Measurements from ENCODE around the gene C16orf90.
"Not testable (repeated sequence)": the region's sequence is repeated elsewhere in the genome, so short reads cannot be mapped to it uniquely, and the experiment has no call there.

Gene C16orf90

DNA sequence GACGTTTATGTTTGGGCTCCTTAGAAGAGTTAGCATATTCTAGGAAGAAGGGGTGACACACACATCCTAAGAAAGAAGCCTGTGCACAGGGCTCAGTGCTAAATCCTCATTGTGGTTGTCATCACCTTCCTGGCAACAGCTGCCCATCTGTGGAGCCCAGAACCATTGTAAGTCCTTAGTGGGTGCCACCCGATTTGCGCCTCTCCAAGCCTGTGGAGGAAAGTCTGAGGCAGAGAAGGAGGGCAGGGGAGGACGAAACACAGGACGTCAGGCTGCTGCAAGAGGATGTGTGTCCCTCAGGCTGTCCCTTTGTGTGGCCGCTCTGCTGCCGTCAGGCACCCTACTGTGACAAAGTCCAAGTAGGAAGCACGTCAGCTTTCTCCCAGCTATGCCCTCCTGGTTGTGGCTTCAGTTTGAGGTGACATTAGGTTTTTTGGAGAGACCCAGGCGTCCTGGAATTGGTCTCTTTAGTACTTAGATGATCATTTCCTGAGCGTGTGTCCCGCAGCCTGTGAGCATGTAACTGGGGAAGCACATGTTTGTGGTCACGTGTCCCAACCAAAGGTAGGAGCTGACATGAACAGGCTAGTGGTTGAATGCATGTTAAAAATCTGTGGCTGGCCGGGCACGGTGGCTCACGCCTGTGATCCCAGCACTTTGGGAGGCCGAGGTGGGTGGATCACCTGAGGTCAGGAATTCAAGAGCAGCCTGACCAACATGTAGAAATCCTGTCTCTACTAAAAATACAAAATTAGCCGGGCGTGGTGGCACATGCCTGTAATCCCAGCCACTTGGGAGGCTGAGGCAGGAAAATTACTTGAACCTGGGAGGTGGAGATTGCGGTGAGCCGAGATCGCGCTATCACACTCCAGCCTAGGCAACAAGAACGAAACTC lies 16.2 kb upstream of the C16orf90 start:
- no peak for DNase-seq

DNA sequence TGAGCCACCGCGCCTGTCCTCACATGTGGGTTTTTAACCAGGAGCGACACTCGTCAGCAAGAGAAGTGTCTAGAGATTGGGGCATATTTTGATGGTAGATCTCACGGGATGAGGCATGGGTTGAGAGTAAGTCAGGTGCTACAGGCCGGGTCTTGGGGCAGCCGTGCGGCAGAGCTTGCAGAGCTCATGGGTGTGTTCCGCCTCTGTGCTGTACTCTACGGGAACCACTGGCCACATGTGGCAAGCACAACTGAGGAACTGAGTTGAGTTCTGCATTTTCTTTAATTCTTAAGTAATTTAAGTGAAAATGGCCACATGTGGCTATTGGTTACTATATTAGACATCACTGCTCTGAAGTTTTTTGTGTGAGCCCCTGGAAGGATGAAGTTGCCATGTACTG lies 15.1 kb upstream of the C16orf90 start:
- no peak for DNase-seq

DNA sequence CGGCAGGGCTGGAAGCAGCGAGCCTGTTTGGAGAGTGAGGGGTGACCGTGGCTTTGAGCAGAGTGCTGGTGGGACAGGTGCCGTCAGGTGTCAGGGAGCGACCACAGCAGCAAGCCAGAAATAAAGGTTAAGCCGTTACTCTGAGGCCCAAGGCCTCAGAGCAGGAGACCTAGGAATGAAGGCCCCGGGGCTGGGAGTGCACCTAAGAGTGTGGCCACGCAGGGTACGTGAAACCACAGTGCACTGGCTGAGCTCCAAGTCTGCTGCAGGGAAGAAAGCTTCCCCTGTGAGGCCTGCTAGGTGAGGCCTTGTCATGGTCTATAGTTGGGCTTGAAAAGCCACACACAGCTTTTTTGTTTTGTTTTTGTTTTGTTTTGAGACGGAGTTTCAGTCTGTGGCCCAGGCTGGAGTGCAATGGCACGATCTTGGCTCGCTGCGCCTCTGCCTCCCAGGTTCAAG lies 14.2 kb upstream of the C16orf90 start:
- DNase-seq: no peak

DNA sequence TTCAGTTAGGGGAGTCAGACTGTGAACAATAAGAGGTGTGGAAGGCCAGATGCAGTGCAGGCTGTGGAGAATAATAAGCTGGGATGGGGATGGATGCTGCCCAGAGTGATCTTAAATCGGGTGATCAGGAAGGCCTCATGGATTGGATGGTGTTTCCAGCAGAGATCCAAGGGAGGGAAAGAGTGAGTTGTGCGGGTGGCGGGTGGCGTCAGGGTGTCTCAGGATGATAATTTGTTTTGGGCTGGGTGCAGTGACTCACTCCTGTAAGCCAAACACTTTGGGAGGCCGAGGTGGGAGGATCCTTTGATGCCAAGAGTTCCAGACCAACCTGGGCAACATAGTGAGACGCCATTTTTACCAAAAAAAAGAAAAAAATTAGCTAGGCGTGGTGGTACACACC lies 13.4 kb upstream of the C16orf90 start:
- DNase-seq: no peak

DNA sequence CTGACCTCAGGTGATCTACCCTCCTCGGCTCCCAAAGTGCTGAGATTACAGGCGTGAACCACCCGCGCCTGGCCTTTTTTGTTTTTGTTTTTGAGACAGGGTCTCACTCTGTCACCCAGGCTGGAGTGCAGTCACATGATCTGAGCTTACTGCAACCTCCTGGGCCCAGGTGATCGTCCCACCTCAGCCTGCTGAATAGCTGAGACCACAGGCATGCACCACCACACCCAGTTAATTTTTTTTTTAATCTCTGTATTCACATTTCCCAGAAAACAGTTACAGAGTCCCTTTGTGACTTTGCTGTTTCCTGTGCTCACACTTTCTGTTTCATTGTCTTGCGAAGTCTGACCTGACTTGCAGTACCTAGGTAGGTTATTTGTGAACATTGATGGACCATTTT lies 8.2 kb upstream of the C16orf90 start:
- no peak for DNase-seq

DNA sequence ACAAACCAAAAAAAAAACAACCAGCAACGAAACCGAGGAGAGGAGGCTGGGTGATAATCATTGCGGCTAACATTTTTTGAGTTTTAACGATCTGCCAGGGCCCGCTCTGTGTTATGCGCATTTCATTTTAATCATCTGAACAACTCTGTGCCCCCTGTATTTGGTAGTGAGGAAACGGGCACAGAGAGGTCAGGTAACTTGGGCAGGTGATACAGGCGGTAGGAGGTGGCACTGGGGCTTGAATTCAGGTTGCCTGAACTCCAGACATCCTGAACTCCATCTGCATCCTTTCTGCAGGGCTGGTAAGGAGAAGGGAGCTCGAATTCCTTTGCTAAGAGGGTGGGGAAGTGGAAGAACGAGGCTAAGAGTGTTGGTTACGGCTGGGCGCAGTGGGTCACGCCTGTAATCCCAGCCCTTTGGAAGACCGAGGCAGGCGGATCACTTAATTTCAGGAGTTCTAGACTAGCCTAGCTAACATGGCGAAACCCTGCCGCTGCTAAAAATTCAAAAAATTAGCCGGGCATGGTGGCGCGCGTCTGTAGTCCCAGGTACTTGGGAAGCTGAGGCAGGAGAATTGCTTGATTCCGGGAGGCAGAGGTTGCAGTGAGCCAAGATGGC lies 6.6 kb upstream of the C16orf90 start:
- no peak for DNase-seq

DNA sequence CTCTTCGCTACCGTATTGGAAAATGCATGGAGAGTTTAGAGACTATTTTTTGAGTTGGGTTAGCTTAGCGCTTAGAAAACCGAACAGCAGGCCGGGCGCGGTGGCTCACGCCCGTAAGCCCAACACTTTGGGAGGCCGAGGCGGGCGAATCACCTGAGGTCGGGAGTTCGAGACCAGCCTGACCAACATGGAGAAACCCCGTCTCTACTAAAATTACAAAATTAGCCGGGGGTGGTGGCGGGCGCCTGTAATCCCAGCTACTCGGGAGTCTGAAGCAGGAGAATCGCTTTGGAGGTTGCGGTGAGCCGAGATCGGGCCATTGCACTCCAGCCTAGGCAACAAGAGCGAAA lies 6.1 kb upstream of the C16orf90 start:
- DNase-seq: not testable (repeated sequence)

DNA sequence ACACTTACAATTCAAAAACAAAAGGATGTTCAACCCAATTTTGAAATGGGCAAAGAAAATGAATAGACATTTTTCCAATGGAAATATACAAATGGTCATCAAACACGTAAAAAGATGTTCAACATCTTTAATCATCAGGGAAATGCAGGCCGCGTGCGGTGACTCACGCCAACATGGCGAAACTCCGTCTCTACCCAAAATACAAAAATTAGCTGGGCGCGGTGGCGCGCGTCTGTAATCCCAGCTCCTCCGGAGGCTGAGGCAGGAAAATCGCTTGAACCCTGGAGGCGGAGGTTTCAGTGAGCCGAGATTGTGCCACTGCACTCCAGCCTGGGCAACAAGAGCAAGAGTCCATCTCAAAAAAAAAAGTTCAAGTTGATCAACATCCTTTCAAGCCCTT lies 3.7 kb upstream of the C16orf90 start:
- no peak for DNase-seq

DNA sequence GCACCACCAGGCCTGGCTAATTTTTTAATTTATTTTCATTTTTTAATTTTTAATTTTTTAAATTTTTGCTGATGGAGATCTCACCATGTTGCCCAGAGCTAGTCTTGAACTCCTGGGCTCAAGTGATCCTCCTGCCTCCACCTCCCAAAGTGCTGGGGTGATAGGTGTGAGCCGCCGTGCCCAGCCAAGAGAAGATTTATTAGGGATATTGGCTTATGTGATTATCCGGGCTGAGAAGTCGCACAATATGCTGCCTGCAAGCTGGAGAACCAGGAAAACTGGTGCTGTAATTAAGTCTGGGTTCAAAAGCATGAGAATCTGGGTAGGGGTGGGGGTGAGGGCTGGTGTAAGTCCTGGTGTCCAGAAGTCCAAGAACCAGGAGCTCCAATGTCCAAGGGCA lies 2.5 kb upstream of the C16orf90 start:
- DNase-seq: no peak

DNA sequence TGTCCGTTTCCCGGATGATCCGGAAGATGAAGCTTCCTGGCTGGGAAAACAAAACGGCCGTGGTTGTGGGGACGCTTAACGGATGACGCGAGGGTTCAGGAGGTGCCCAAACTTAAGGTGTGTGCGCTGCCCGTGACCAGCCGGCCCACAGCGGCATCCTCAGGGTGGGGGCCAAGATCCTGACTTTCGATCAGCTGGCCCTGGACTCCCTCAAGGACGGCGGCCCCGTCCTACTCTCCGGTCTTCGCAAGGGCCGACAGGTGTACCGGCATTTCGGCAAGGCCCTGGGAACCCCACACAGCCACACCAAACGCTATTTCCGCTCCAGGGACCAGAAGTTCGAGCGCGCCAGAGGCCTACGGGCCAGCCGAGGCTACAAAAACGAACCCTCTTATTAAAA lies 1.1 kb upstream of the C16orf90 start:
- no peak for DNase-seq

DNA sequence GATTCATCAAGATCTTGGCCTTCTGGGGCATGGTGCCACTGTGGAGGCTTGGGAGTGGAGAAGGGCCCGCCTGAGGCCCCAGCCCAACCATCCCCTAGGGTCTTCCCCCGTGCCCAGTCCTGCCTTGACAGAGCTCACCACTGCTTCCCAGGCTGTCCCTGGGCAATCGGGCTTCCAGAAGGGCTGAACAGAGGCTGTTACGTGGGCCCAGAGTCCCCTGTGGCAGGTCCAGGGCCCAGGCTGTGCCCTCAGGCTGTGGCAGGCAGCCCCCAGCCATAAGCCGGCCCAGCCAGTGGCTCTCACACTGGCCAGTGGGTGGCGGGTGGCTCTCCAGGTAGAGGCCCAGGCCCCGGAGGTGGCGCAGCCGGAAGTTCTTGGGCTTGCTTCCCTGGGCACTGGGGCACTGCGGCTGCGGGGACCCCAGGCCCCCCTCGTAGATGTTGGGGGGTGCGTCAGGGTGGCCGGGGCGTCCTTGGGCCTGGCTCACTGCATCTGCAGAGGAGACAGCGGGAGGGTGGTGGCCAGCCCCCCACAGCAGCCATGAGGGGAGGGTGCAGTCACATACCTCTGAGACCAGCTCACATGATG lies 809 bp downstream of the C16orf90 start:
- no peak for DNase-seq

DNA sequence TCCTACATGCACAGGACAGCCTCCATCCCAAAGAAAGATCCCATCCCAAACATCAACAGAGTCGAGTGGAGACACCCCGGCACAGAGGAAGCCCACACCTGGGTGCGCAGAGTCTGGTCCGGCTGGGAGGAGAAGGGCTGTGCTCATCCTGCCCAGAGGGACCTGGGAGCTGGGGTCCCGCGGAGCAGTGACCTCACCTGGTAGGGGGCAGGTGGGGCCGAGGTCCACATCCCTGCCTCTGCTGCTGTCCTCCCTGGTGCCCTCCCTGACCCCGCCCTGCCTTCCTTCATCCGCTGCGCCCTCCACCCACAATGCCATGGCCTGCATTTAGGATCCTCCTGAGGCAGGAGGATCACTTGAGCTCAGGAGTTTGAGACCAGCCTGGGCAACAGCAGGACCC lies 2.9 kb downstream of the C16orf90 start:
- no peak for DNase-seq

DNA sequence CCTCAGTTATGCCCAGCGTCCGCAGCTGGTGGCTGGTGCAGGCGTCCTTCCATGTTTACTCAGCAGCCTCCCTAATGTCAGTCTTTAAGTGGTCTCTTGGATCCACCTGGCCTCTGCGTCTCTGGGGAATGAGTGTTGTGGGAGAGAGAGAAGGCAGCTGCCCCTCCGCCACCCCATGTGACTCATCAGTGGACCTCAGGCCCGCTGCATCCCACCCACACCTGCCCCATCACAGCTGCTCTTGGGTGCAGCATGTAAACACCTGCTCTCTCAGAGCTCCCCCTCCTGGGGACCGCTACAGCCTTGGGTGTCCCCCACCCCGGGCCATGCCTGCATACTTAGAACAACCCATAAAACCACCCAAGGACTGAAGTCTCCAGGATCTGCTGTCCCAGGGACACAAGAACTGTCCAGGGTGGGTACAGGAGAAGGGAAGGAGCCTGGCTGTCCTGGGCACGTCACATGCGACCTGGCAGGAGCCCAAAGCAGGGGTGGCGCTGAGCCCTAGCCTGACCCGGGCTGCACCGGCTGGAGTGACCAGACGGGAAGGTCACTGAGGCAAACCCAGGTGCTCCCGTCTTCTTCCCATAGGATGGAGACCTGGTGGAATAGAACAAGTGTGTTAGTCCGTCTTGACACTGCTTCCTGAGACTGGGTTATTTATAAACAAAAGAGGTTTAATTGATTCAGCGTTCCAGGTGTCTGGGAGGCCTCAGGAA lies 4.2 kb downstream of the C16orf90 start:
- no peak for DNase-seq

DNA sequence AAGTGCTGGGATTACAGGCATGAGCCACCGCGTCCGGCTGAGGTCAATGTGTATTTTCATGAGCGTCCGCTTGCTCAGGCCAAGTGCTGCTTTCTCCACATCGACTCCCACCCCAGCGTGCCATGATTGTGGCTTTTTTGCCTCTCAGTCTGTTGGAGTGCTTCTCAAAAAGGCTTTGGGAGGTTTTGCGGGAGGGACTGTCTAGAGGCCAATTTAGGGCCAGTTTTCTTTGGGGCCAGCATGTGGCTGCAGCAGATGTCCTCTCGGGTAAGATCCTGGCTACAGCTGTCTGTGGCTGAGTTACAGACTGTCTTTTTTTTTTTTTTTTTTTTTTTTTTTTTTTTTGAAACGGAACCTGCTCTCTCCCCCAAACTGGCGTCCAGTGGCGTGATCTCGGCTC lies 6.5 kb downstream of the C16orf90 start:
- DNase-seq: peak in 1 of 2 experiments; percentile 6

DNA sequence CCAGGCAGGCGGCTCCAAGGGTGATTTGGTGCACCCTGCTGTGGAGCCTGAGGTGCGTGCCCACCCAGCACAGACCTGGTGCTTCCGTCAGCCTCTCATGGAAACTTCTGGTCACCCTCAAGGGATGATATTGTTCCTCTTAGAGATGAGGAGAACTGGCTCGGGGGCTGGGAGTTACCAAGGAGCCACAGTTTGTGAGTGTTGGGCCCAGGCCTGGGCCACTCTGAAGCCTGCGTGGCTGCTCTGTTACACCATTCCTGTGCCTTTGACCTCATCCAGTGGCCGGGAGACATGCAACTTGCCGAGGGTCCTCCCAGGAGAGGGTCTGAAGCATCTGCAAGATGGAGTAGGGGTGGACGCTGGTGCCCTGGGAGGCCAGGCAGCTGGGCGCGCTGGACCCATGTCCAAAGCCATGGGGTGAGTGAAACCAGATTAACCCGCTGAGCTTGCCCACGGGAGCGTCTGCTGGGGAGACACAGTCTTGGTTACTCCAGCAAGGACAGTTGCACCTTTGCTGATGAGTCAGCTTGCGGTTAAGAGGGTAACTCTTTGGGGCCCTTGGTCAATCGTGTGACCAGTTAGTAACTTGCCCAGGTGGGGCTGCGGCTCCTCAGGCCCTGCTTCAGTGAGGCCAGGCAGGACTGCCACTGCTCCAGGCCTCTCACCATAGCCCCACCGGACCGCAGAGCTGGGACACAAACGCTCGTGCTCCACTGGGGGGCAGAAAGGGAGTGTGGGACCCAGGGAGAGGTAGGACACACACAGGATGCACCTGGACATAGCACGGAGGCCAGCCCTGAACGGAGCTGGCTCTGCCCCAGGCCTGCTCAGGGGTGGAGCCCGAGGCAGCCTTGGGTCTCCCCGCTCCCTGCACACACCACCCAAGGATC lies 7.5 kb downstream of the C16orf90 start:
- no peak for DNase-seq

DNA sequence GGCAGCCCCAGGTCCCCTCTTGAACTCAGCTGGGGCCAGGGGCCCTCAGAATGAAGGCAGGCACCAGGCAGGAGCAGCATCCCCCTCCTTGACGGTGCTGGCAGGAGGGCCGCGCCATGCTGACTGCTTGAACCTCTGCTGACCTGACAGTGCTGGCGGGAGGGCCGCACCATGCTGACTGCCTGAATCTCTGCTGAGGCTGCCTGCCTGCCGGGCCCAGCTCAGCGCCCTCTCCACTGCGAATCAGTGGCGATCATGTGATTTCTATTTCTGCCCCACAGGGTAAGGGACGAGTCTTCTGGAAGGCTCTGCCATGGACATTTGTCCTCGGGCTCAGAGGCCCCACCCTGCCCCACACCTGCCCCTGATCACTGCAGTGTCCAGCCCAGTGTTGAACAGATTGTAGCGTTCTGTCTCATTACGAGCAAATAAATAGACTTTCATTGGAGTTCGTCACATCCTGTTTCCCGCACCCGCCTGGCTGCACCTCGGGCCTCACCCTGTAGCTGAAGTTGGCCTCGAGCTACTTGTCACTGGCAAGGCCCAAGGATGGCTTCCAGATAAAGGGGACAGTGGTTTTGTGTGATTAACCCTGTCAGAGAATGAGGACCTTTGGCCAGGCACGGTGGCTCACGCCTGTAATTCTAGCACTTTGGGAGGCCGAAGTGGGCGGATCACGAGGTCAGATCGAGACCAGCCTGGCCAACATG lies 8.6 kb downstream of the C16orf90 start:
- DNase-seq: no peak

DNA sequence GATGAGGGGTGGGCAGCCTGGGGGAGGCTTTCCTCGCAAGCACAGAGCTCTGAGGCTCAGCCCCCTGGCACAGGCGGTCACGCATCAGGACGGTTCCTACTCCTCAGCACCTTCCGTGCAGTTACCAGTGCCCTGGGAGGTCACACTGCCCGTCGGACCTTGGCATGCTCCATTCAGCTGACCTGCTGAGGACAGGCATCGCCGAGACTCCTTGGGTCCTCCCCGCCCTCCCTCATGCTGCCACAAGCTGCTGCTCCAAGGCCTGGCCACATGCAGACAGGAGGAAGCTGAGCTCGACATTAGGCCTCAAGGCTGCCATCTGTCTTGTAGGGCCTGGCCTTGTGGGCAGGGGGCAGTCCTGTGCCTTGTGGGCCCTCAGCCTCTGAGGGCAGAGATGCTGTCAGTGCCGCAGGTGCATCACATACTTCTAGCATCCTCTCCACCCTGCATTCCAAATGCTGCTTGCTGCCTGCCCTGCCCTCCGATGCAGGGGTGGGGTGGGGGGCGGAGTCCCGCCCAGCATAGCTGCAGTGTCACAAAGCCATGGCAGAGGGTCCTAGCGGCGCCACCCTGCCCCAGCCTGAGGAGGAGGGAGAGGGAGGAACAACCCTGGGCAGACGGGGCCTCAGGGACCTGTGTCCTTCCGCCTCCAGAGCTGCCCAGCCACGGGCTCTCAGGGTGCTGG lies 9.3 kb downstream of the C16orf90 start:
- DNase-seq: no peak

DNA sequence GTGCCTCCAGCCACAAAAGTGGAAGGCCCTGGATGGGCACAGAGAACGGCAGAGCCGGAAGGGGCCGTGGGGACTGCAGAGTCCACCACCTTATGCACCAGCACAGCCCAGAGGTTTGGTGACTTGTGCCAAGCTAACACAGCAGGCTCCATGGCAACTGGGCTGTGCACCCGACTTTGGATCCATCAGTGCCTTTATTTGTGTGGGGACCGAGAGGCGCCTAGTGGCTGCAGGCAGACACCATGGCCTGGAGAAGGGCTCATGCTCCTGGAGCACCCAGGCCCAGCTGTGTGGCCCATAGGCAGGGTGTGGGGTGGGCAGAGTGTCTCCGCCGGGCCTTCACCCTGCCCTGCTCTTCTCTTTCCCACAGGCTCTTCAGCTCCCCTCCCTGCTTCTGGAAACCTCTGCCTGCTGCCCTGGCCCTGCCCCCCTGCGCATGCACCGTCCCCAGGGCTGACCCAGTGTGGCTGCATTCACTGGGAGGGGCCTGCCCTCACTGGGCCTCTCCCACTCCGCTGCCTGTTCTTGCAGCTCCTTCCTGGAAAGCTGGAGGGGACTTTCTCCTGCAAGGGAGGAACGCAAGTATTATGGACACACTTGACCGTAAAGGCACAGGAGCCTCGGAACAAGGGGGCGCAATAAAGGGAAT lies 10.1 kb downstream of the C16orf90 start:
- no peak for DNase-seq

DNA sequence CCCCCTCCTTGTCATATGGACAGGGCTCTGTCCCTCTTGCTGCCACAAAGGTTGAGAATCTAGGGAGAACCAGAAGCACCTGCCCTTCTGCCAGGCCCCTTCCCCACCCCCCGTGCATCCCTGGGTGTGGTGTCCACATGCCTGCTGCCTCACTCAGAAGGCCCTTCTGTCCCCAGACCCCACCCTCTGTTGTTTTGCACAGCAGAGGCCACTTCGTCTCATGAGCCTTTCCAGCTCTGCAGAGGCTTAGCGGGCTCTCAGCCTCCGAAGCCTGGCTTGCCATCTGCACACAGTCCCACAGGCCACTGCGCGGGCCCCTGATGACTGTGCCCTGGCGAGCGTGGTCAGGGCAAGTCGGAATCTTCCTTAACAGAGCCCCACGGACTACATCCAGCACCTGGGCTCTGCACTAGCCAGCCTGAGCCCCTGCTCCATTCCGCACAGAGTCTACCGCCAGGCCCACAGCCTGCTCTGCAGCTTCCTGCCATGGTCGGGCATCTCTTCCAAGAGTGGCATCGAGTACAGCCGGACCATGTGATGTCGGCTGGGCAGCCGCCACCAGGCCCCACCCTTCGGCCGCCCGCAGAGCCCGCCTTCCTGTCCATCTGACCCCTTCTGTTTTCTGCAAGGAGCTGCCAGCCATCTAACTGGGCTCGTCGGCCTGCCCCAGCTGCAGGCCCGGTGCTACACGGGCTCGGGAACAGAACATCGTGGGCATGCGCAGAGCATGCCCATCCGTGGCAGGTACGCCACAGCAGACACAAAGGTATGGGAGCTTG lies 10.8 kb downstream of the C16orf90 start:
- DNase-seq: no peak
